Suprapubic skin (tissue), 4 donors: ENCODE results near the gene ELANE. TPM values are rescaled to one million over a fixed set of nuclear protein-coding genes. Genes with fewer than 3 reads are reported as not detected.

Source experiments
- DNase-seq, 2 donors: peaks; one replicate each; pipeline ENCODE4 v3.0.0-alpha.2; 2019; ENCODE audit warnings: low spot score in 2 of 2
- H3K27ac ChIP-seq: fragments of 200-600 bp; sonication (generic); one replicate; pipeline ENCODE4 v1.5.1; 2019
- H3K27me3 ChIP-seq: fragments of 200-600 bp; sonication (generic); one replicate; pipeline ENCODE4 v1.5.1; 2019
- H3K36me3 ChIP-seq: fragments of 200-600 bp; sonication (generic); one replicate; pipeline ENCODE4 v1.5.1; 2019
- H3K4me1 ChIP-seq: fragments of 200-600 bp; sonication (generic); one replicate; pipeline ENCODE4 v1.5.1; 2019
- H3K4me3 ChIP-seq: fragments of 200-600 bp; sonication (generic); one replicate; pipeline ENCODE4 v1.5.1; 2019; ENCODE audit warnings: mild to moderate bottlenecking
- H3K9me3 ChIP-seq: fragments of 200-600 bp; sonication (generic); one replicate; pipeline ENCODE4 v1.5.1; 2019
- EP300 ChIP-seq: sonication (generic); formaldehyde crosslinking; IDR thresholded peaks from one replicate; pipeline ENCODE4 v1.6.1; 2017; ENCODE audit warnings: antibody characterized with exemption
- POLR2A ChIP-seq, 2 donors: fragments of 450-650 bp; IDR thresholded peaks; one replicate each; pipeline ENCODE4 v1.6.1; 2017; ENCODE audit warnings: antibody characterized with exemption in 2 of 2, mild to moderate bottlenecking in 2 of 2, moderate library complexity in 2 of 2
- POLR2AphosphoS5 ChIP-seq, 3 donors: sonication (generic); formaldehyde crosslinking; IDR thresholded peaks; one replicate each; pipeline ENCODE4 v1.6.1; 2017; ENCODE audit warnings: antibody characterized with exemption in 3 of 3
- WGBS: methylation state at CpG from one replicate; pipeline ENCODE4 v1.1.5; 2018; 5-methylcytosine and 5-hydroxymethylcytosine counted together
- total RNA-seq, 4 donors: library from RNA; depleted of rRNA; stranded (reverse); fragments of >200 nt; gene quantifications; one replicate each; pipeline ENCODE4 v1.1.0, GENCODE V29; 2016
- TF ChIP-seq, protein P1 (sequence below), 2 donors: fragments of 200-600 bp in 1 of 2; fragments of 450-650 bp in 1 of 2; sonication (generic) in 1 of 2; IDR thresholded peaks; one replicate each; pipeline ENCODE4 v1.5.1; 2016 to 2019; ENCODE audit warnings: antibody characterized with exemption in 2 of 2, mild to moderate bottlenecking in 1 of 2, moderate library complexity in 1 of 2

ELANE gene
- total RNA-seq, 4 donors from 2014 or later = 0.79 TPM; not detected in 3

DNA sequence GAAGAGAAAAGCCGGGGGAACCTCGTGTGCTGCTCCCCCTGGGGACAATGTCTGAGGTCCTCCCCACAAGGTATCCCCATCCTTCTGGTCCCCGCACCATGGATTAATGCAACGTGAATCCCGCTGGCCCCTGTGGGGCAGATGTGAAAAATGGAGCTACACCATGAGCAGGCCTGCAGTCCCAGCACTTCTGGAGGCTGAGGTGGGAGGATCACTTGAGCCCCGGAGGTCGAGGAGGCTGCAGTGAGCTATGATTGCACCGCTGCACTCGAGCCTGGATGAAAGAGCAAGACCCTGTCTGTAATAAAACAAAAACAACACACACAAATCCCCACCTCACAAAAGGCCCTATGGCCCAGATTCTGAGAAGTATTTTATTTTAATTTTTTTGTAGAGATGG, 6.2 kb downstream of the ELANE start:
- TF ChIP-seq EP300 (no peak), POLR2AphosphoS5 (IDR thresholded peaks at IDR 0.05) (no peak), POLR2A (IDR thresholded peaks at IDR 0.05) (no peak)
- TF ChIP-seq, protein P1, sequence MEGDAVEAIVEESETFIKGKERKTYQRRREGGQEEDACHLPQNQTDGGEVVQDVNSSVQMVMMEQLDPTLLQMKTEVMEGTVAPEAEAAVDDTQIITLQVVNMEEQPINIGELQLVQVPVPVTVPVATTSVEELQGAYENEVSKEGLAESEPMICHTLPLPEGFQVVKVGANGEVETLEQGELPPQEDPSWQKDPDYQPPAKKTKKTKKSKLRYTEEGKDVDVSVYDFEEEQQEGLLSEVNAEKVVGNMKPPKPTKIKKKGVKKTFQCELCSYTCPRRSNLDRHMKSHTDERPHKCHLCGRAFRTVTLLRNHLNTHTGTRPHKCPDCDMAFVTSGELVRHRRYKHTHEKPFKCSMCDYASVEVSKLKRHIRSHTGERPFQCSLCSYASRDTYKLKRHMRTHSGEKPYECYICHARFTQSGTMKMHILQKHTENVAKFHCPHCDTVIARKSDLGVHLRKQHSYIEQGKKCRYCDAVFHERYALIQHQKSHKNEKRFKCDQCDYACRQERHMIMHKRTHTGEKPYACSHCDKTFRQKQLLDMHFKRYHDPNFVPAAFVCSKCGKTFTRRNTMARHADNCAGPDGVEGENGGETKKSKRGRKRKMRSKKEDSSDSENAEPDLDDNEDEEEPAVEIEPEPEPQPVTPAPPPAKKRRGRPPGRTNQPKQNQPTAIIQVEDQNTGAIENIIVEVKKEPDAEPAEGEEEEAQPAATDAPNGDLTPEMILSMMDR (IDR thresholded peaks at IDR 0.05) = no peak
- Histone ChIP-seq H3K9me3 (no peaks in the 10 kb centered on the region), H3K4me3 (no peak overlapping the region), H3K27ac (peak overlapping the region; percentile 84), H3K36me3 (no peaks in the 10 kb centered on the region), H3K4me1 (peaks cover 44% of the 10 kb centered on the region), H3K27me3 (peaks cover 2% of the 10 kb centered on the region)
- DNase-seq = no peak
- 94% methylated on average over 8 of the region's 9 CpGs for WGBS

- 20% methylated on average over 8 of the region's 24 CpGs for WGBS
- H3K36me3 ChIP-seq = no peaks in the 10 kb centered on the region
- peak in 1 of 2 donors; percentile 91 for DNase-seq
- TF ChIP-seq EP300 = no peak
- TF ChIP-seq POLR2A (IDR thresholded peaks at IDR 0.05) = peak; percentile 78 to 92
- TF ChIP-seq, protein P1 (IDR thresholded peaks at IDR 0.05) = no peak
- TF ChIP-seq POLR2AphosphoS5 (IDR thresholded peaks at IDR 0.05) = peak in 2 of 3 donors; percentile 24 to 36
- peaks cover 44% of the 10 kb centered on the region for H3K4me1 ChIP-seq
- peak within 1 kb of the TSS; percentile 84 for H3K27ac ChIP-seq
- peak within 1 kb of the TSS; percentile 62 for H3K4me3 ChIP-seq
- H3K9me3 ChIP-seq = no peaks in the 10 kb centered on the region
- no peaks in the 10 kb centered on the region for H3K27me3 ChIP-seq
Observed at GRCh38 chr19:858868-859843, 7.1 kb downstream of the ELANE start, which contains the start of gene CFD. CFD (plus strand) TSS chr19:859664; CDS start chr19:859690, 26 bp downstream.

DNA sequence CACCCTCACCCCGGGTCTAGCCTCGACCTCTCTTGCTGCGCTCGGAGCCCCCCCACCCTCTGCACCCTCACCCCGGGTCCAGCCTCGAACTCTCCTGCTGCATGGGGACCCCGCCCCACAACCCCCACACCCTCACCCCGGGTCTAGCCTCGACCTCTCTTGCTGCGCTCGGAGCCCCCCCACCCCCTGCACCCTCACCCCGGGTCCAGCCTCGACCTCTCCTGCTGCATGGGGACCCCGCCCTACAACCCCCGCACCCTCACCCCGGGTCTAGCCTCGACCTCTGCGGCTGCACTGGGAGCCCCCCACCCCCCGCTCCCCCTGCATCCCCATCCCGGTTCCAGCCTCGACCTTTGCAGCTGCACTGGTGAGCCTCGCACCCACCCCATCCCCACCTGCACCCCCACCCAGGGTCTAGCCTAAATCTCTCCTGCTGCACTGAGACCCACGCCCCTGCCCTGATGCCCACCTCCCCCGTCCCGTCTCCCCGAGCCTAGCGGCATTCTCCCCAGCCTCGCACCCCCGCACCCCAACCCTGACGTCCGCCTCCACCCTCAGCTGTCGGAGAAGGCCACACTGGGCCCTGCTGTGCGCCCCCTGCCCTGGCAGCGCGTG, 9.1 kb downstream of the ELANE start:
- peaks cover 44% of the 10 kb centered on the region for H3K4me1 ChIP-seq
- no peak for DNase-seq
- H3K36me3 ChIP-seq = no peaks in the 10 kb centered on the region
- H3K9me3 ChIP-seq = no peaks in the 10 kb centered on the region
- H3K4me3 ChIP-seq = peak overlapping the region; percentile 62
- no peak overlapping the region for H3K27ac ChIP-seq
- WGBS = 41% methylated on average over 18 of the region's 35 CpGs
- no peak for TF ChIP-seq POLR2A (IDR thresholded peaks at IDR 0.05)
- TF ChIP-seq EP300 = no peak
- TF ChIP-seq, protein P1 (IDR thresholded peaks at IDR 0.05) = no peak
- TF ChIP-seq POLR2AphosphoS5 (IDR thresholded peaks at IDR 0.05) = no peak
- no peaks in the 10 kb centered on the region for H3K27me3 ChIP-seq

- no peak for DNase-seq
- no peaks in the 10 kb centered on the region for H3K36me3 ChIP-seq
- H3K4me1 ChIP-seq = peaks cover 44% of the 10 kb centered on the region
- no peaks in the 10 kb centered on the region for H3K27me3 ChIP-seq
- no peaks in the 10 kb centered on the region for H3K9me3 ChIP-seq
- no peak for TF ChIP-seq POLR2A (IDR thresholded peaks at IDR 0.05)
- TF ChIP-seq POLR2AphosphoS5 (IDR thresholded peaks at IDR 0.05) = no peak
- TF ChIP-seq, protein P1 (IDR thresholded peaks at IDR 0.05) = peak in 1 of 2 donors; percentile 34
- TF ChIP-seq EP300 = no peak
- peak overlapping the region; percentile 62 for H3K4me3 ChIP-seq
- H3K27ac ChIP-seq = no peak overlapping the region
- WGBS = 8% methylated on average over 36 of the region's 60 CpGs
Observed at GRCh38 chr19:861756-862580, 9.9 kb downstream of the ELANE start.
